Measurements from ENCODE around the gene SHC3. TPM values are rescaled to one million over a fixed set of nuclear protein-coding genes. Genes with fewer than 3 reads are reported as not detected.
A peak's percentile ranks its signal among the peaks of the same experiment; 100 is the strongest.

SHC3 gene
- total RNA-seq, 1 experiment from 2014 or later, result 1.8 TPM

- H3K23ac ChIP-seq (ENCODE audit: insufficient read length, low read depth, low read length), result no peak overlapping the region
- H3K14ac ChIP-seq (ENCODE audit: insufficient read depth, low read length), result no peak overlapping the region
- H2BK120ac ChIP-seq (ENCODE audit: low read depth, low read length, poor library complexity, severe bottlenecking), result no peak overlapping the region
- peaks cover 7% of the 10 kb centered on the region; the same call in 1 of the 2 replicates for H3K79me2 ChIP-seq (ENCODE audit: insufficient read depth, low read length)
- no peak overlapping the region for H3K9ac ChIP-seq (ENCODE audit: extremely low read depth, insufficient read length, low read length)
- H3K56ac ChIP-seq (ENCODE audit: insufficient read length, low read depth, low read length), result no peak overlapping the region
- H4K8ac ChIP-seq (replicated peaks; ENCODE audit: insufficient read length, low read depth, low read length), result no peak overlapping the region
- no peaks in the 10 kb centered on the region for H3K79me1 ChIP-seq (ENCODE audit: insufficient read depth, low read depth, low read length, poor library complexity, severe bottlenecking)
- Mint-ChIP-seq H3K4me3 (peak overlapping the region; percentile 61 to 84), H3K9me3 (peaks cover 0 to 2% of the 10 kb centered on the region in 2 experiments; a peak in 1 of 5 replicates), H3K36me3 (ENCODE audit: insufficient read depth in 1 of 3, low read depth in 3 of 3) (no peaks in the 10 kb centered on the region; a peak in 1 of 7 replicates), H3K4me1 (peaks cover 33 to 35% of the 10 kb centered on the region in 2 experiments), H3K27me3 (ENCODE audit: low read depth) (peaks cover 47% of the 10 kb centered on the region), H3K27ac (no peak overlapping the region)
- no peak overlapping the region for H2AFZ ChIP-seq (ENCODE audit: low read length)
- H3K18ac ChIP-seq (ENCODE audit: insufficient read length, low read depth, low read length), result no peak overlapping the region
- peaks cover 13% of the 10 kb centered on the region; the same call in 1 of the 2 replicates for H3K4me1 ChIP-seq (ENCODE audit: insufficient read depth, low read length)
- H4K5ac ChIP-seq (ENCODE audit: insufficient read length, low read depth, low read length), result no peak overlapping the region
- H3K23me2 ChIP-seq (ENCODE audit: insufficient read length, low read depth, low read length, poor library complexity, severe bottlenecking), result peaks cover 25% of the 10 kb centered on the region
- H2BK15ac ChIP-seq (ENCODE audit: low read depth, low read length), result no peak overlapping the region
- H3T11ph ChIP-seq (ENCODE audit: low read length), result no peak overlapping the region
- H3K4me2 ChIP-seq (ENCODE audit: insufficient read depth, insufficient read length, low read length), result peak overlapping the region; percentile 76
- no peak overlapping the region for H2BK20ac ChIP-seq (ENCODE audit: low read depth, low read length, poor library complexity, severe bottlenecking)
- peak; percentile 57 for DNase-seq
- H2BK12ac ChIP-seq (ENCODE audit: insufficient read length, low read depth, low read length), result no peak overlapping the region
- no peak for TF ChIP-seq CTCF (conservative IDR thresholded peaks at IDR 0.05)
- WGBS (ENCODE audit: extremely low coverage, insufficient read length, low lambda C conversion rate), result no CpG with 5 or more reads among the region's 38 CpGs
- no peaks in the 10 kb centered on the region for H3K9me3 ChIP-seq (ENCODE audit: control insufficient read depth, low read depth, low read length)
- H3K4ac ChIP-seq (ENCODE audit: low read depth, low read length), result no peak overlapping the region
- H3K27me3 ChIP-seq (ENCODE audit: insufficient read depth, low read length), result no peaks in the 10 kb centered on the region; the same call in 1 of the 2 replicates
- no peak overlapping the region for H4K91ac ChIP-seq (ENCODE audit: insufficient read length, low read depth, low read length)
- H4K20me1 ChIP-seq (ENCODE audit: control insufficient read depth, insufficient read depth, insufficient read length), result no peaks in the 10 kb centered on the region
- H2AK5ac ChIP-seq (ENCODE audit: insufficient read length, low read length), result no peak overlapping the region
- no peak overlapping the region for H2BK5ac ChIP-seq (ENCODE audit: insufficient read length, low read length)
- no peak overlapping the region for H3K27ac ChIP-seq (ENCODE audit: insufficient read length, low read depth, low read length)
These were observed 1.3 kb downstream of the SHC3 start for GRCh38 chr9:89177012-89177943.

All from H9 (cell line).